ENCODE data around the gene GPC3.

The GPC3 gene

GRCh38 chrX:133884430-133885394 is 100.7 kb downstream of the GPC3 start:
- no peak for TF ChIP-seq NFIC (IDR thresholded peaks at IDR 0.05)
- no peak for TF ChIP-seq CEBPB (IDR thresholded peaks at IDR 0.05)
- TF ChIP-seq TCF12 (IDR thresholded peaks at IDR 0.05; ENCODE audit: low read depth): no peak
- no peak for TF ChIP-seq EP300 (IDR thresholded peaks at IDR 0.05; ENCODE audit: borderline replicate concordance)

GRCh38 chrX:133881893-133882292 is 103.5 kb downstream of the GPC3 start:
- TF ChIP-seq TEAD4 (IDR thresholded peaks at IDR 0.05): no peak
- no peak for TF ChIP-seq MAX (IDR thresholded peaks at IDR 0.05)
- TF ChIP-seq EGR1 (IDR thresholded peaks at IDR 0.05): no peak
- no peak for TF ChIP-seq CREB1 (IDR thresholded peaks at IDR 0.05; ENCODE audit: low read depth)
- TF ChIP-seq CEBPB (IDR thresholded peaks at IDR 0.05): no peak
- TF ChIP-seq YY1 (IDR thresholded peaks at IDR 0.05; ENCODE audit: low read depth): no peak
- TF ChIP-seq NFIC (IDR thresholded peaks at IDR 0.05): no peak
- no peak for TF ChIP-seq FOXM1 (IDR thresholded peaks at IDR 0.05; ENCODE audit: borderline replicate concordance, low read depth)
- TF ChIP-seq REST (IDR thresholded peaks at IDR 0.05; ENCODE audit: low read depth): no peak
- no peak for TF ChIP-seq ZBTB7A (IDR thresholded peaks at IDR 0.05; ENCODE audit: low read depth)
- no peak for TF ChIP-seq EP300 (IDR thresholded peaks at IDR 0.05; ENCODE audit: borderline replicate concordance)
- TF ChIP-seq USF1 (IDR thresholded peaks at IDR 0.05): no peak
- TF ChIP-seq TAF1 (IDR thresholded peaks at IDR 0.05; ENCODE audit: low read depth): no peak
- no peak for TF ChIP-seq TCF12 (IDR thresholded peaks at IDR 0.05; ENCODE audit: low read depth)
- no peak for TF ChIP-seq RAD21 (IDR thresholded peaks at IDR 0.05; ENCODE audit: low read depth)

- no peak for TF ChIP-seq CEBPB (IDR thresholded peaks at IDR 0.05)
- no peak for TF ChIP-seq USF1 (IDR thresholded peaks at IDR 0.05)
- no peak for TF ChIP-seq TAF1 (IDR thresholded peaks at IDR 0.05; ENCODE audit: low read depth)
- no peak for TF ChIP-seq RAD21 (IDR thresholded peaks at IDR 0.05; ENCODE audit: low read depth)
- no peak for TF ChIP-seq CREB1 (IDR thresholded peaks at IDR 0.05; ENCODE audit: low read depth)
- TF ChIP-seq FOXM1 (IDR thresholded peaks at IDR 0.05; ENCODE audit: borderline replicate concordance, low read depth): no peak
- TF ChIP-seq EGR1 (IDR thresholded peaks at IDR 0.05): no peak
- no peak for TF ChIP-seq REST (IDR thresholded peaks at IDR 0.05; ENCODE audit: low read depth)
These were observed 104.4 kb downstream of the GPC3 start for GRCh38 chrX:133881007-133881406.

GRCh38 chrX:133880032-133880443 is 105.4 kb downstream of the GPC3 start:
- TF ChIP-seq USF1 (IDR thresholded peaks at IDR 0.05) (no peak), EP300 (IDR thresholded peaks at IDR 0.05; ENCODE audit: borderline replicate concordance) (no peak), CREB1 (IDR thresholded peaks at IDR 0.05; ENCODE audit: low read depth) (no peak), YY1 (IDR thresholded peaks at IDR 0.05; ENCODE audit: low read depth) (no peak), MAX (IDR thresholded peaks at IDR 0.05) (no peak), TEAD4 (IDR thresholded peaks at IDR 0.05) (no peak), TAF1 (IDR thresholded peaks at IDR 0.05; ENCODE audit: low read depth) (no peak), ZBTB7A (IDR thresholded peaks at IDR 0.05; ENCODE audit: low read depth) (no peak), CEBPB (IDR thresholded peaks at IDR 0.05) (no peak), RAD21 (IDR thresholded peaks at IDR 0.05; ENCODE audit: low read depth) (no peak), EGR1 (IDR thresholded peaks at IDR 0.05) (no peak)

GRCh38 chrX:133878710-133879109 is 106.7 kb downstream of the GPC3 start:
- TF ChIP-seq REST (IDR thresholded peaks at IDR 0.05; ENCODE audit: low read depth) (no peak), RAD21 (IDR thresholded peaks at IDR 0.05; ENCODE audit: low read depth) (no peak), CREB1 (IDR thresholded peaks at IDR 0.05; ENCODE audit: low read depth) (no peak), CEBPB (IDR thresholded peaks at IDR 0.05) (no peak), NFIC (IDR thresholded peaks at IDR 0.05) (no peak), ZBTB7A (IDR thresholded peaks at IDR 0.05; ENCODE audit: low read depth) (no peak), EGR1 (IDR thresholded peaks at IDR 0.05) (no peak), TAF1 (IDR thresholded peaks at IDR 0.05; ENCODE audit: low read depth) (no peak), EP300 (IDR thresholded peaks at IDR 0.05; ENCODE audit: borderline replicate concordance) (no peak), TEAD4 (IDR thresholded peaks at IDR 0.05) (no peak), USF1 (IDR thresholded peaks at IDR 0.05) (no peak), FOXM1 (IDR thresholded peaks at IDR 0.05; ENCODE audit: borderline replicate concordance, low read depth) (no peak), YY1 (IDR thresholded peaks at IDR 0.05; ENCODE audit: low read depth) (no peak), MAX (IDR thresholded peaks at IDR 0.05) (no peak), TCF12 (IDR thresholded peaks at IDR 0.05; ENCODE audit: low read depth) (no peak)

Measured in Ishikawa (cell line).